8988T (cell line): ENCODE data around the gene ELFN1.
"Not testable (repeated sequence)": the region's sequence is repeated elsewhere in the genome, so short reads cannot be mapped to it uniquely, and the experiment has no call there.

Experiments
- DNase-seq: peaks from one replicate; pipeline ENCODE4 v3.0.0; 2011

Gene ELFN1

DNA sequence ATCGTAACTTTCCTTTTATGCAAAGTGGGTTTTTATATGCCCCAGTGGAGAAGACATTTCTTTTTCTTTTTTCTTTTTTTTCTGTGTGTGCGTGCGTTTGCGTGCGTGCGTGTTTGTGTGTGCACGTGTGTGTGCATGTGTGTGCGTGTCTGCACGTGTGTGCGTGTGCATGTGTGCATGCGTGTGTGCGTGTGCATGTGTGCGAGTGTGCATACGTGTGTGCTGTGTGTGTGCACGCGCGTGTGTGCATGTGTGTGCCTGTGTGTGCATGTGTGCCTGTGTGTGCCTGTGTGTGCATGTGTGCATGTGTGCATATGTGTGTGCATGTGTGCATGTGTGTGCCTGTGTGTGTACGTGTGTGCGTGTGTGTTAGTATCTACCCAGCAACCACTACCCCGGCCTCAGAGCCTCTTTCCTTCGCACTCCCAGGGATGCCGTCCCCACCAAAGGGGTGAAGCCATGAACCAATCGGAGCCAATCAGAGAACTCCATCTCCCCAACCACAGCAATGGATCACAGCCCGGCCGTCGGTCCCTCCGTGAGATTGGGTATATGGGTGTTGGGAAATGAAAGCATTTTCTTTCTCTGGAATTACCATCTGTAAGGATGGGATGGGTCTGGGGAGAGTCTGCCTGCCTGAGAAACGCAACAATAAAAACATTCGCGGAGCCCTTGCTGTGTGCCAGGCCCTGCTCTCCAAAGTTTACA lies 92.3 kb downstream of the ELFN1 start:
- no peak for DNase-seq

DNA sequence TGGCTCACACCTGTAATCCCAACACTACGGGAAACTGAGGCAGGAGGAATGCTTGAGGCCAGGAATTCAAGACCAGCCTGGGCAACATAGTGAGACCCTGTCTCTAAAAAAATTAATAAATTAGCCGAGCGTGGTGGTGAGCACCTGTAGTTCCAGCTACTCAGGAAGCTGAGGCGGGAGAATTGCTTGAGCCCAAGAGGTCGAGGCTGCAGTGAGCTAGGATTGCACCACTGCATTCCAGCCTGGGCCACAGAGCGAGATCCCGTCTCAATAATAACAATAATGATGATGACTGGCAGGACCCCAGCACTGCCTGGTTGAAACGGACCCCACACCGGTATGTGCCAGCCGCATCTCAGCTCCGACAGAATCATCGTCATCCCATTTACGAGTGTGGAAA lies 93.0 kb downstream of the ELFN1 start:
- DNase-seq = no peak

DNA sequence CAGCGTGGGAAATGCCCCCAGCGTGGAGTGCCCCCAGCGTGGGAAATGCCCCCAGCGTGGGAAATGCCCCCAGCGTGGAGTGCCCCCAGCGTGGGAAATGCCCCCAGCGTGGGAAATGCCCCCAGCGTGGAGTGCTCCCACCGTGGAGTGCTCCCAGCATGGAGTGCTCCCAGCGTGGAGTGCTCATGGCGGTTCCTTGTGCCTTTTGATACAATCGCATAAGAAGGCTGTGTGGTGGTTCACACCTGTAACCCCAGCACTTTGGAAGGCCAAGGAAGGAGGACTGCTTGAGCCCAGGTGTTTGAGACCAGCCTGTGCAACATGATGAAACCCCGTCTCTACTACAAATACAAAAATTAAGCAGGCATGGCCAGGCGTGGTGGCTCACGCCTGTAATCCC lies 93.8 kb downstream of the ELFN1 start:
- DNase-seq = not testable (repeated sequence)

DNA sequence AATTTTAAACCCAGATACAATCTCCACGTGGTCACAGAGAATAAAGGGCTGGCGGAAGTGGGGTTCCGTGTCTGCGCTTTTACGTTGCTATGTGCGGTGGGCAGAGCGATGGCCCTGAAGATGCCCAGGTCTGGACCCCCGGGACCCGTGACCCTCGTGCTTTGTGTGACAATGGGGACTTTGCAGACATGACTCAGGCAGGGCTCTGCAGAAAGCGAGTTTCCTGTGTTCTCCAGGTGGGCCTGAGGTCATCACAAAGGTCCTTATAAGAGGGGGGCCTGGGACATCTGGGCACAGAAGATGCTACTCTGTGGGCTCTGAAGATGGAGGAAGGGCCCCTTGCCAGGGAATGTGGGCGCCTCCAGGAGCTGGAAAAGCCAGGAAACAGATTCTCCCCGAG lies 95.3 kb downstream of the ELFN1 start:
- DNase-seq = no peak

DNA sequence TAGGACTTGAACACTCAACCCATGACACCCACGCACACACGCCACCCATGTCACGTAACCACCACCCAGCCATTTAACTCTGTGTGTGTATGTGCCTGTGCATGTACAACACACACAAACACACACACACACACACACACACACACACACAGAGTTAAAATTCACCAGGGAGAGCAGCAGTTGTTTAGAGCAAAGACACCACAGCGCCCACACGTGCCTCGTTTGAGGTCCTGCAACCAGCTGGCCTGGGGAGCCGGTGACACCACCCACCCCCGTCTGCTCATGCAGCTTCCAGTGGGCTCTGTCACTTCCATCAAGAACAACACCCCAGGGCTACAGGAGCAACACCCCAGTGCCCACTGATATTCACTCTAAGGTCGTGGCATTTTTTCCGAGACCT lies 97.4 kb downstream of the ELFN1 start:
- DNase-seq = no peak

DNA sequence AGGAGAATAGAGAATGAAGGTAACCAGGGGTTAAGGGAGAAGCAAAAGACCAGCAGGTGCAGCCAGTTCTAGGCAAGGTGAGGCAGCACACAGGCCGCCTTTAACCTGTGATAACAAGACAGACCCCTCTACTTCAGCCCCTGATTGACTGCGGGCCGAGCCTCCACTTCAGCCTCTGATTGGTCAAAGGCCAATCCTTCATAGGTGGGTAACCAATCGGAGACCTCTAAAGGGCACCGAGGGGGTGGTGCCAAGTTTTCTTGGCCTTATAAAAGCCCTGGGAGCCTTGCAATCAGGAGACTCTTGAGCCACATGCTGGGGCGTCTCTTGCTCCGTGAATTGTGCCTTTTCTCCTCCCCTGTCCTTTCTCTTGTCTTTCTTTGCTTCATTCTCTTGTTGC lies 98.8 kb downstream of the ELFN1 start:
- DNase-seq = no peak

DNA sequence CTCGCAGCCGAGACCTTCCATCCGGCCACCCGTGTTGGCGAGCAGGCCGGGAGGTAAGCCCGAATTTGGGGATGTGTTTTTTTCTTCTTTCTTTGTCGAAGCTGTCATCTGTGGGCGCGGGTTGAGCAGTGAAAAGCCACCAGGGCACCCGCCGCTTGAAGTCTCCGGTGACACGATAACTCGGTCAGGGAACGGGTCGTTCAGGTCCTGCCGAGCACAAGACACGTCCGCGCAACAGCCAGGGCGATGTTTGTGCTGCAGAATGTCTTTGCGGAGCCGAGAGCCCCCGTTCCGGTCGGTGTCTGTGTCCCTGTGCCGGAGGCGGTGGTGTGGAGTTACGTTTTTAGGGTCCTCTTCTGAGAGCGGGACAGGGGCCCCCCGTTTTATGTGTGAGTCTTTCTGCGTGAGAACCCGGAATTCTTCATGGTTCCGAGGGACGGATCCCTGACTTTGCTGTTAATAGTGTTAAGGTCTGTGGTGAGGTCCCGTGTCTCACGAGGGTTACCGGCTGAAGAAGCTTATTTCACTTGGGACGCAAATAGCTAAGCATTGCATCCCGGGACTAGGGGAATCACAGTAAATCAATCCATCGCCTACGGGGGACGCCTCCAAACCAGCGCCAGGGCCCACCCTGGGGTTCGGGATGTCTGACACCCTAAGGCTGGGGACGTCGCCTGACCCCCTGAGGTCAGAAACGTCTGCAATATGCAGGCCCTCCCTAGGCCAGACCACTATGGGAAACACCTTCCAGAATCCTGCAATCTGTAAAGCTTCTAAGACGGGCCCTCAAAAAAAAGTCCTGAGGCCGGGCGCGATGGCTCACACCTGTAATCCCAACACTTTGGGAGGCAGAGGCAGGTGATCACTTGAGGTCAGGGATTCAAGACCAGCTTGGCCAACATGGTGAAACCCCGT lies 99.5 kb downstream of the ELFN1 start:
- no peak for DNase-seq

DNA sequence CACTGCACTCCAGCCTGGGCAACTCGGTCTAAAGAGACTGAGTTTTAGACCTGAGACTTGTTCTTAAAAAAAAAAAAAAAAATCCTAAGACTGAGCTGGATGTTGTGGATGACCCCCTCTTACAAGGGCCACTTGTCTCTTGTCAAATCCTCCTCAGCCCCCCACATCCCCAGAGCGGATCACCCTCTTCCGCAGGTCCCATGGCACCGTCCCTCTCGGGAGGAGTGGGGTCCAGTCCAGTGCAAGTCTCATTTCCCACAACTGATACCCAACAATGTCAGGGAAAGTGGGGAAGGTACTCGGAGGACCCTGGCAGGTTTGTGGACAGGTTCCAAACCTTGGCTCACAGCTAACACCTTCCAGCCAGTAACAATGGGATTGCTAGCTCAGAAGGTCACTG lies 100.3 kb downstream of the ELFN1 start:
- no peak for DNase-seq

DNA sequence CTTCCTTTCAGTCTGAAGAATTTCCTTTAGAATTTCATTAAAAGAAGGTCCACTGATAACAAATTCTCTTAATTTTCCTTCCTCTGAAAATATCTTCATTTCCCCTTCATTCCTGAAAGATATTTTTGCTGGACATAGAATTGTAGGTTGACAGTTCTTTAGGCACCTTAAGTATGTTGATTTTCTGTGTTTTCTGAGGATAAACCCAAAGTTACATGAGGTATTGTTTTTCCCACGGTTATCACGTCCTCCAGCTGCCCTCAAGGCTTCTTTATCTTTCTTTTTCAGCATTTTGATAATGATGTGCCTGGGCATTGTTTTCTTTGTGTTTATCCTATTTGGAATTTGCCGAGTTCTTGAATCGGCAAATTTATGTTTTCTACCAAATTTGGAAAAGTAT lies 105.3 kb downstream of the ELFN1 start:
- DNase-seq = no peak

DNA sequence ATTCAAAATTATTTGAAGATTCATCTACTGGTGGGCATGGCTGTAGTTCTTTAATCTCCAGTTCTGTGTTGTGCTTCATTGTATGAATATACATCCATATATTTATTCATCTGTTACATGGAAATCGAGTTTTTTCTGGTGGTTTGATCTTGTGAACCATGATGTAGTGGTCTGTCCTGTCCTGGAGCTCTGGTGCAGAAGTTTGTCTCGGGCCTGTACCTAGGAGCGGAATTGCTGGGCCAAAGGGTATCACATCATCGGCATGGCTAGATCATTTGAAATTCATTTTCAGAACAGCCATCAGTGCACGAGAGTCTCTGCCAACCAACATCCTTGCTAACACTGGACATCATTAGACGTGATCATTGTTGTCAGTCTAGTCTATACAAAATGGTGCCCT lies 107.0 kb downstream of the ELFN1 start:
- DNase-seq = no peak

DNA sequence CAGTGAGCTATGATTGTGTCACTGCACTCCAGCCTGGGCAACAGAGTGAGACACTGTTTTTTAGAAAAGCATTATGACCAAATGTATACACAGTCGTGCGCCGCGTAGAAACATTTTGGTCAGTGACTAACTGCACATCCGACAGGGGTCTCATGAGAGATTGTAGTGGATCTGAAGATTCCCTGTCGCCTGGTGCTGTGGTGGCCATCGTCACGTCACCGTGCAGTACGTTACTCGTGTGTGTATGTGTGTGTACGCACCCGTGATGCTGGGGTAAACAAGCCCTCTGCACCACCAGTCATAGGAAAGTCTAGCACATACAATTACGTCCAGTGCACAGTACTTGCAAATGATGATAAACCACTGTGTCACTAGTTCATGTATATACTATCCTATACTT lies 109.4 kb downstream of the ELFN1 start:
- DNase-seq = no peak

DNA sequence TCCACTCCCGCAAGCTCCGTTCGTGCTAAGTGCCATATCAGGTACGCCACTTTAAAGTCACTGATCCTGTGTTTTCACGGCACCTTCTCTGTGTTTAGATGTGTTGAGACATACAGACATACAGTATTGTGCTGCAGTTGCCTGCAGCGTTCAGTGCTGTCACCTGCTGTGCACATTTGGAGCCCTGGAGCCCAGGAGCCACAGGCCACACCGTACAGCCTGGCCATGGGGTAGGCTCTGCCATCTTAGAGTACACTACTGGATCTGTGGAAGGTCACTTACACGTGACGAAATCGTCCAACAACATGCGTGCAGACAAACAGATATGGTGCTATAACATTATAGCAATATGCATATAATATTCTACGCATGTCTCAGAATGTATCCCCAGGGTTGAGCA lies 111.3 kb downstream of the ELFN1 start:
- no peak for DNase-seq

DNA sequence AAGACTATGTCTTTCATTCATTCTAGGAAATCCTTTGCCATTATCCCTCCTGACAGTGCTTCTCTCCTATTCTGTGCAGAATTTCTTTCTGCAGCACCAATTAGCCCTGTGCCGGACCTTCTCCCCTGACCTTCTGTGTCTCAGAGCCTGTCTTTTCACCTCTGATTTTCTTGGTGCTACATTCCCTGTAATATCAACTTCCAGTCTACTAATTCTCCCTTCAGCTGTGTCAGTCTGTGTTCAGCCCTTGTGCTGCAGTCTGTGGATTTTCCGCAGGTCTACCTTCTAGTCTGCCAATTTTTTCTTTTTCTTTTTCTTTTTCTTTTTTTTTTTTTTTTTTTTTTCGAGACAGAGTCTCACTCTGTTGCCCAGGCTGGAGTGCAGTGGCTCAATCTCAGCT lies 115.8 kb downstream of the ELFN1 start:
- DNase-seq = no peak

DNA sequence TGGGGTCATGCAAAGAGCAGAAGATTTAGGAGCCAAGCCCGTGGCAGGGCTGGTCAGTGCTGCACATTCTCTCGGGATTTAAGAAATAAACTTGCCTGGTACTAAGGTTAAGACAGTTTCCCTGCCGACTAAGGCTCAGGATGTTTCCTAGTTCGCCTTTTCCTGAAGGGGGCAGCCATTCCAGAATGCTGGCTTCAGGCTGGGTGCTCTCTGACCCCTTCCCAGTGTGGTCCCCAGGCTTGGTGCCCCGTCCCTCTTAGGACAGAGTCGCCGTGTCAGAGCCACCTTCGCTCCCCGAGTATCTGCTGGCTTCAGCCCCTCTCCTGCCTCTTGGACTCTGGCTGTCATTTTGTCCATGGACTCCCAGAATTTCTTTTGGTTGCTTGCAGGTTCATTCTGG lies 117.2 kb downstream of the ELFN1 start:
- DNase-seq = no peak

DNA sequence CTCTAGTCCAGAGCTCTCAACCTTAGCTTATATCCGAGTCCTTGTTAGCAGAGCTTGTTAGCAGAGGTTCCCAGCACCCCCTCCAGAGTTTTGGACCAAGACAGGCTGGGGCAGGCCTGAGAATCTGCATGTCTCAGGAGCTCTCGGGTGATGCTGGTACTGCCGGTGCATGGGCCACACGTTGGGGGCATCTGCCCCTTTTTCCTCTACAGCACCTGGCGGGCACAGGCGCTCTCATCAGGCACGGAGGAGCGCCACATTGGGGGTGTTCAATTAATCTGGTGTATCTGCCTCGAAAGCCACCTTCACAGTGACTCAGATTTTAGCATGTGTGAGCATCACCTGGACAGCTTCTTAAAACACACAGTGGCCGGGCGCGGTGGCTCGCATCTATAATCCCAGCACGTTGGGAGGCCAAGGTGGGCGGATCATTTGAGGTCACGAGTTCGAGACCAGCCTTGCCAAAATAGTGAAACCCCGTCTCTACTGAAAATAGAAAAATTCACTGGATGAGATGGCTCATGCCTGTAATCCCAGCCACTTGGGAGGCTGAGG lies 117.7 kb downstream of the ELFN1 start:
- no peak for DNase-seq

DNA sequence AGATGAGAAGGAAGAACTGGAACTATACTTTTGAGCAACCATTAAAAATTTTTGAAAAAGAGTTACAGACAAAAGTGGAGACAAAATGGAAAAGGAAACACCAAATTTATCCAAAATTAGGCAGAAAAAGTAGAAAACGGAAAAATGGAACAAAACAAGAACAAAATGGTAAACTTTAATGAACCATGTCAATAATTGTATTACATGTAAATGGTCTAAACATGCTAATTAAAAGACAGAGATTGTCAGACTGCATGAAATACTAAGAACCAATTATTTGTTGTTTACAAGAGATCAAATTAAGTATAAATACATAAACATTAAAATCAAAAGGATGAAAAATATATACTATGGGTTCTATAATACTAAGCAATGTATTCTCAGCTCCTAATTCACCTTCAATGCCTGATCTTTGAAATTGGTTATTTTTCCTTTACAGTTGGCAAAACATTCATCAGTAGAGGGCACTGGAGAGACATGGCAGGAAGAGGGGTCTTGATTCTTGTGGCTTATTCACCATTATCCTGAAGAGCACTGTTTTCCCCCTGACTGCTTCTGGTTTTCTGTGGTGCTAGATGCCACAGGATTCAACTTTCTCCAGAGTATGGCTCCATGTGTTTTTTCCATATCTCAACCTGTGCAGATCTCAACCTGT lies 124.9 kb downstream of the ELFN1 start:
- DNase-seq = no peak
